NB4 (cell line): ENCODE measurements around the gene NFIB.

Experiments
- DNase-seq: peaks from one replicate; pipeline ENCODE4 v3.0.0; 2010; ENCODE audit warnings: low read depth
- H3K4me3 ChIP-seq: one replicate; pipeline ENCODE4 v1.5.1; 2011; ENCODE audit warnings: mild to moderate bottlenecking, low read depth, low read length, moderate library complexity
- MYC ChIP-seq: IDR thresholded peaks from 2 replicates; pipeline ENCODE4 v1.6.1; 2011; ENCODE audit warnings: low read depth, low read length
- POLR2A ChIP-seq: IDR thresholded peaks from 2 replicates; pipeline ENCODE4 v1.6.1; 2011; ENCODE audit warnings: mild to moderate bottlenecking; ENCODE audit not compliant: insufficient read length; ENCODE audit errors: extremely low read depth
- TF ChIP-seq, protein P1 (sequence below): IDR thresholded peaks from 2 replicates; pipeline ENCODE4 v1.6.1; 2011; ENCODE audit warnings: low read depth, low read length
- TF ChIP-seq, protein P2 (sequence below): IDR thresholded peaks from one replicate; pipeline ENCODE4 v1.5.1; 2012; ENCODE audit warnings: low read depth, low read length

NFIB gene

DNA sequence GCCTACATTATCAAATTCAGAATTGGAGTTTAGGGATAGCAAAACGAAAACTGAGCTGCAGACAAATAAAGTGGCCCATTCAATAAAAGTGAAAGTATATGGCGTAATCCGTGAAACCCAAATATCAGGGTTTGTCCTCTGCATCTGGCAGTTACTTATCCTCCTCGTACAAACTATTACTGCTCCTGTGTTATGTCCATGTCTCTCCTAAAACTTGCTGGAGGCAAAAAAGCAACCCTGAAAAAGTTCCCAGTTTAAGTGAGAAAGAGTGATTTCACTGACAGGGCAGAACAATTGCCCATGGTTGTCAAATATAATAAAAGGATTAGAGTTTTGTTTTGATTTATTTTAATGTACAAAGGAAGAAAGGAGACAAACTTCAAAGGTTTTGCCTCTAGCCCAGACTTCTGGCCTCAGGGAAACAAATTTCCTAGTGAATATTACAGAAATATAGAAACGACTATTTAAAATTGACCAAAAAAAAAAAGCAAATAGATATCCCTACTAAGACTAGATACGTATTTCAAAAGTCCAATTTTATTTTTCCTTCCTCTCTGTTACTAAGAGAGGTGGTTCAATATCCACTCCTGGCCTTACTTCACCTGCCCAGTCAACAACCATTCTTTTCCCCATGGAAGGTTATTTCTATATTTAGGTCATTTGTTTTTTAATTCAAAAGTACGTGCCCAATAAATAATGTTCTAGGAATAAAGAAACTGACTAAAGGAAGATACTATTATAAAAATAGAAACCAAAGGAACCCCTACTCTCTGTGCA, 50.0 kb downstream of the NFIB start:
- H3K4me3 ChIP-seq, result no peak overlapping the region
- no peak for DNase-seq
- TF ChIP-seq, protein P1, sequence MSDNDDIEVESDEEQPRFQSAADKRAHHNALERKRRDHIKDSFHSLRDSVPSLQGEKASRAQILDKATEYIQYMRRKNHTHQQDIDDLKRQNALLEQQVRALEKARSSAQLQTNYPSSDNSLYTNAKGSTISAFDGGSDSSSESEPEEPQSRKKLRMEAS, result no peak
- no peak for TF ChIP-seq POLR2A
- TF ChIP-seq MYC, result no peak
- TF ChIP-seq, protein P2, sequence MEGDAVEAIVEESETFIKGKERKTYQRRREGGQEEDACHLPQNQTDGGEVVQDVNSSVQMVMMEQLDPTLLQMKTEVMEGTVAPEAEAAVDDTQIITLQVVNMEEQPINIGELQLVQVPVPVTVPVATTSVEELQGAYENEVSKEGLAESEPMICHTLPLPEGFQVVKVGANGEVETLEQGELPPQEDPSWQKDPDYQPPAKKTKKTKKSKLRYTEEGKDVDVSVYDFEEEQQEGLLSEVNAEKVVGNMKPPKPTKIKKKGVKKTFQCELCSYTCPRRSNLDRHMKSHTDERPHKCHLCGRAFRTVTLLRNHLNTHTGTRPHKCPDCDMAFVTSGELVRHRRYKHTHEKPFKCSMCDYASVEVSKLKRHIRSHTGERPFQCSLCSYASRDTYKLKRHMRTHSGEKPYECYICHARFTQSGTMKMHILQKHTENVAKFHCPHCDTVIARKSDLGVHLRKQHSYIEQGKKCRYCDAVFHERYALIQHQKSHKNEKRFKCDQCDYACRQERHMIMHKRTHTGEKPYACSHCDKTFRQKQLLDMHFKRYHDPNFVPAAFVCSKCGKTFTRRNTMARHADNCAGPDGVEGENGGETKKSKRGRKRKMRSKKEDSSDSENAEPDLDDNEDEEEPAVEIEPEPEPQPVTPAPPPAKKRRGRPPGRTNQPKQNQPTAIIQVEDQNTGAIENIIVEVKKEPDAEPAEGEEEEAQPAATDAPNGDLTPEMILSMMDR, result no peak

DNA sequence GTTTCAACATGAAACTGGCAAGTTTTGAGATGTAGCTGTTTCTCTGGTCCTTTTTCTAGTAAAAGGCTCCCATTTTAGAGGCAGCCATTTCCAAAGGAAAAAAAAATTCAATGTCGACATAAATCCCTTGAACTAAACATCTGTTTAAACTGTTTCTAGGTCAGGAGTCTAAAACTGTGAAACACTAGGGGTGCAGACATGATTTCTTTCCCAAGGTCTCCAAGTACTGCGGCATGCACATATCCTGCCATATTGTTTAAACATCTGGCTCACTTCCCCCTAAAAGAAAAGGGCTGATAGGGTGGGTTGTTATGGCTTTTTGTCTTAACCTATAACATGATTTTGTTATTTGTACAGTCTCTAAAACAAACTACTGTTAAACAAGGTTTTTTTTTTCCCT, 51.1 kb downstream of the NFIB start:
- DNase-seq, result no peak
- no peak for TF ChIP-seq MYC
- TF ChIP-seq, protein P2, result no peak

DNA sequence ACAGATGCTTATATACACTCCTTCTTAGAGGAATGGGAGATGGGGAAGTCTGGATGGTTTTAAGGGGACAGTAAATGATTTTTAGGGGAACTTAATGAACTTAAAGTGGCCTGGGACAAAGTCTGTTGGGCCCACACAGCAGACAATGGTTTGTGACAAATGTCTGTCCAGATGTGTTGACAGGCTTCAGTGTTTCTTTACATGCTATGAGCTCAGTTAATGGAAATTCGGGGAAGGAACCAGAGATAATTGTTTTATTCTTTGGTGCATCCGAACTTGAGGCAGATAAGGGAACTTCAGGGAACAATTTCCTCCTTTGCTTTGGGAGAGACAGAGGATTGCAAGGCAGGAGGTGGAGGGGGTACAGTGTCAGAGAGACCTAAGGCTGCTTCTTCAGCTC, 52.3 kb downstream of the NFIB start:
- TF ChIP-seq MYC, result no peak
- DNase-seq, result no peak
- H3K4me3 ChIP-seq, result no peak overlapping the region

More for the DNA sequence above, 51.1 kb downstream of the NFIB start:
- H3K4me3 ChIP-seq, result no peak overlapping the region

DNA sequence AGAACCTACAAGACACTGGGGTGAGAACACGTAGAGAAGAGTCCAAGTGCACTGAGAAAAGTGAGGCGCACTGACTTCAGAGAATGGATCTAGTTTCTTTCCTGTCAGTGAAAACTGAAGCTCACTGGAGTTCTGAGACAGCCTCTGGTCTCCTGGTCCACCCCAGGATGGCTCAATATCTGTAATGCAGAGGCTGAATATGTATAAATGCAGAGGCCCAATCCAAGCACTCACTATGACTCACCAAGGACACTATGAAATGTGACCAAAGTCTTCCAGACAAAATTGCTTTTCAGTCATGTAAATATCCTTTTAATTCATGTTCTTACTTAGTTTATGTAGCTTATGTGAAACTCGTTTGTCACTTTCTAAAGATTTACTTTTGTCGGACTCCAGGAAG, 53.8 kb downstream of the NFIB start:
- TF ChIP-seq, protein P2, result no peak
- TF ChIP-seq POLR2A (no peak), MYC (no peak)
- TF ChIP-seq, protein P1, result no peak
- H3K4me3 ChIP-seq, result no peak overlapping the region
- no peak for DNase-seq

DNA sequence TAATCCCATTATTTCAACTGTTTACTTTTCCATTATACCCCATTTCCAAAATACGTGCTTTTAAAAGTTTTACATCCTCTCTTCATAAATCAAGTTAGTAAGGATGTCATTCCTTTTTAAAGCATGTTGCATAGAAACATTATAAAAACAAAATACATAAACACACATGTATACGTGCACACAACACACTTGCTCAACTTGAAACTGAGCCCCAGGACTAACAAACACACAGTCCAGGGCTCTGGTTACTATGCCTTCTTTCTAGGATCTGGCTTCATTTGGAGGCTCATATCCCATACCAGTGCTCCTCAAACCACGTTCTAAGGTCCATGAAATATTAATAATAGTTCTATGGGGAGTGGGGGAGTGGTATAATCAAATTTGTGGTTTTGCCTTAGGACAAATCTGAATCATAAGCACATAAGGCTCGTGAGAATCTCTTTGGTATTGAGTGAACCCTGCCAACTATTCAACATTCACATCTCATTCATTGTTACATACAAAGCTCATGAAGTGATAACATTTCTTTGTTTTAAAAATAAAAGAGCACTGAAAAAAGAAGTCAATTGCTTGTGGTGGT, 55.2 kb downstream of the NFIB start:
- TF ChIP-seq MYC (no peak), POLR2A (no peak)
- TF ChIP-seq, protein P1, result no peak
- TF ChIP-seq, protein P2, result no peak
- no peak overlapping the region for H3K4me3 ChIP-seq
- no peak for DNase-seq

DNA sequence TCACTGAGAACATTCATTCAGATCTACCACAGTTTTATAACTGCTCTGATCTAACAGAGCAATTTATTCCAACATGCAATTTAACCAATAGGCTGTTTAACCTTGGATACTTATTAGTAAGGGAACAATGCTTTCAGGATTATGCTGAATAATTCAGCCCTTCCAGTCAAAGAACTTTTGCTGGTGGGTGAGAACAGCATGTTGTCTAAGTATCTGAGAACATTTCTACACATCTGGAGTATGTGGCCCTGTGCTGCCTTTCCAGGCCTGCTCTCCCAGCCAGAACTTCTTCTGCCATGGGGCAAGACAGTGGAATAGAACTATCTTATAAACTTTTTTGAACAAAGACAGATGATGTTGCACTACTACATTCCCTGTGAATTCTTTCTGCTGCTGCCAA, 55.8 kb downstream of the NFIB start:
- no peak overlapping the region for H3K4me3 ChIP-seq
- no peak for TF ChIP-seq POLR2A
- TF ChIP-seq, protein P2, result no peak
- no peak for TF ChIP-seq MYC
- TF ChIP-seq, protein P1, result no peak
- DNase-seq, result no peak
